Measurements from ENCODE around the gene ZNF878. TPM values are rescaled to one million over a fixed set of nuclear protein-coding genes. Genes with fewer than 3 reads are reported as not detected.

Gene ZNF878
- total and polyA plus RNA-seq, 2 of the 13 experiments (the other 11 are each of a cell fraction or from before 2014, with no cell fraction given): 0.46 to 5.2 TPM

DNA sequence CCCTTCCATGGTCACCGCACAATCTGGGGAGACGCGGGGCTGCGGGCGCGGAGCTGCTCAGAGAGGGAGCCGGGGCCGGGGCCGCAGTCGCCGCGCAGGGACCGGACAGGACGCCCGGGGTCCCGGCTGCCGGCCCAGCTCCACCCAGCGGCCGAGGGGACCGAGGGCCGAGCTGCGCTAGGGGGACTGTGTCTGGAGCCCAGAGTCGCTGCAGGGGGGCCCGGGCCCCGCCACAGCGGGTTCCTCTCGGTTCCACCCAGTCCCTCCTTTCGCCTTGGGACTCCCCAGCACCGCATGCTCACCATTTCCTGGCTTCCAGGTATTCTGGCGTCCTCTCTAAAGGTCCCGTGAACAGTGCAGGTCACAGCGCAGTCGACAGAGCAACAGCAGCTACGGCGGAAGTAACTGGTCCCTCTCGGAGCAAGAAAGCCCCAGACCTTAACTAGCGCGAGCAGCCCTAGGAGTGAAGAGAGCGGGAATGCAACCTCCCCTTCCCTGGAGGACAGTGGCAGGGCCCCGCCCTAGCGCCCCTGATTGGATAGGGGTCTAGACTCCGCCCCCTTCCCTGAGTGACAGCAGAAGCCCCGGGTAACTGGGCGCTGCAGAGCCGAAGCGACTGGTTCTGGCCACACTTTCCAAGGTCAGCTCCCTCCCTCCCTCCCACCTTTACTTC is at the start of gene ZNF878 (continued):
- TF ChIP-seq ARNT (IDR thresholded peaks at IDR 0.05) (no peak), RAD51 (IDR thresholded peaks at IDR 0.05; ENCODE audit: borderline replicate concordance) (no peak), SMAD3 (CRISPR knock-in tag; IDR thresholded peaks at IDR 0.05) (peak; percentile 75; the same call in 1 of the 2 replicates), ZNF510 (CRISPR knock-in tag; IDR thresholded peaks at IDR 0.05; ENCODE audit: low read depth) (no peak), ZNF17 (CRISPR knock-in tag; IDR thresholded peaks at IDR 0.05) (0 out of 2 replicates have a peak, but pooled peaks have one; percentile 49), ZNF121 (CRISPR knock-in tag; IDR thresholded peaks at IDR 0.05) (peak; percentile 31; the same call in 1 of the 2 replicates), TAF1 (CRISPR knock-in tag; IDR thresholded peaks at IDR 0.05) (peak; percentile 100), GFI1 (CRISPR knock-in tag; IDR thresholded peaks at IDR 0.05; ENCODE audit: borderline replicate concordance) (peak; percentile 79; the same call in 1 of the 2 replicates), ISX (CRISPR knock-in tag; conservative IDR thresholded peaks at IDR 0.05) (no peak), MTA3 (CRISPR knock-in tag; IDR thresholded peaks at IDR 0.05) (no peak), REPIN1 (CRISPR knock-in tag; IDR thresholded peaks at IDR 0.05; ENCODE audit: borderline replicate concordance, low read depth) (peak; percentile 75; the same call in 1 of the 2 replicates)
- TF ChIP-seq, protein P1, sequence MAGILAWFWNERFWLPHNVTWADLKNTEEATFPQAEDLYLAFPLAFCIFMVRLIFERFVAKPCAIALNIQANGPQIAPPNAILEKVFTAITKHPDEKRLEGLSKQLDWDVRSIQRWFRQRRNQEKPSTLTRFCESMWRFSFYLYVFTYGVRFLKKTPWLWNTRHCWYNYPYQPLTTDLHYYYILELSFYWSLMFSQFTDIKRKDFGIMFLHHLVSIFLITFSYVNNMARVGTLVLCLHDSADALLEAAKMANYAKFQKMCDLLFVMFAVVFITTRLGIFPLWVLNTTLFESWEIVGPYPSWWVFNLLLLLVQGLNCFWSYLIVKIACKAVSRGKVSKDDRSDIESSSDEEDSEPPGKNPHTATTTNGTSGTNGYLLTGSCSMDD (CRISPR knock-in tag; IDR thresholded peaks at IDR 0.05): no peak
- TF ChIP-seq, protein P2, sequence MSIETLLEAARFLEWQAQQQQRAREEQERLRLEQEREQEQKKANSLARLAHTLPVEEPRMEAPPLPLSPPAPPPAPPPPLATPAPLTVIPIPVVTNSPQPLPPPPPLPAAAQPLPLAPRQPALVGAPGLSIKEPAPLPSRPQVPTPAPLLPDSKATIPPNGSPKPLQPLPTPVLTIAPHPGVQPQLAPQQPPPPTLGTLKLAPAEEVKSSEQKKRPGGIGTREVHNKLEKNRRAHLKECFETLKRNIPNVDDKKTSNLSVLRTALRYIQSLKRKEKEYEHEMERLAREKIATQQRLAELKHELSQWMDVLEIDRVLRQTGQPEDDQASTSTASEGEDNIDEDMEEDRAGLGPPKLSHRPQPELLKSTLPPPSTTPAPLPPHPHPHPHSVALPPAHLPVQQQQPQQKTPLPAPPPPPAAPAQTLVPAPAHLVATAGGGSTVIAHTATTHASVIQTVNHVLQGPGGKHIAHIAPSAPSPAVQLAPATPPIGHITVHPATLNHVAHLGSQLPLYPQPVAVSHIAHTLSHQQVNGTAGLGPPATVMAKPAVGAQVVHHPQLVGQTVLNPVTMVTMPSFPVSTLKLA (IDR thresholded peaks at IDR 0.05): no peak
- TF ChIP-seq, protein P3, sequence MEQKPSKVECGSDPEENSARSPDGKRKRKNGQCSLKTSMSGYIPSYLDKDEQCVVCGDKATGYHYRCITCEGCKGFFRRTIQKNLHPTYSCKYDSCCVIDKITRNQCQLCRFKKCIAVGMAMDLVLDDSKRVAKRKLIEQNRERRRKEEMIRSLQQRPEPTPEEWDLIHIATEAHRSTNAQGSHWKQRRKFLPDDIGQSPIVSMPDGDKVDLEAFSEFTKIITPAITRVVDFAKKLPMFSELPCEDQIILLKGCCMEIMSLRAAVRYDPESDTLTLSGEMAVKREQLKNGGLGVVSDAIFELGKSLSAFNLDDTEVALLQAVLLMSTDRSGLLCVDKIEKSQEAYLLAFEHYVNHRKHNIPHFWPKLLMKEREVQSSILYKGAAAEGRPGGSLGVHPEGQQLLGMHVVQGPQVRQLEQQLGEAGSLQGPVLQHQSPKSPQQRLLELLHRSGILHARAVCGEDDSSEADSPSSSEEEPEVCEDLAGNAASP (CRISPR knock-in tag; IDR thresholded peaks at IDR 0.05; ENCODE audit: borderline replicate concordance): peak; percentile 41; the same call in 1 of the 2 replicates
- TF ChIP-seq, protein P4, sequence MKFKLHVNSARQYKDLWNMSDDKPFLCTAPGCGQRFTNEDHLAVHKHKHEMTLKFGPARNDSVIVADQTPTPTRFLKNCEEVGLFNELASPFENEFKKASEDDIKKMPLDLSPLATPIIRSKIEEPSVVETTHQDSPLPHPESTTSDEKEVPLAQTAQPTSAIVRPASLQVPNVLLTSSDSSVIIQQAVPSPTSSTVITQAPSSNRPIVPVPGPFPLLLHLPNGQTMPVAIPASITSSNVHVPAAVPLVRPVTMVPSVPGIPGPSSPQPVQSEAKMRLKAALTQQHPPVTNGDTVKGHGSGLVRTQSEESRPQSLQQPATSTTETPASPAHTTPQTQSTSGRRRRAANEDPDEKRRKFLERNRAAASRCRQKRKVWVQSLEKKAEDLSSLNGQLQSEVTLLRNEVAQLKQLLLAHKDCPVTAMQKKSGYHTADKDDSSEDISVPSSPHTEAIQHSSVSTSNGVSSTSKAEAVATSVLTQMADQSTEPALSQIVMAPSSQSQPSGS (CRISPR knock-in tag; IDR thresholded peaks at IDR 0.05): peak; percentile 77; the same call in 1 of the 2 replicates
- TF ChIP-seq, protein P5, sequence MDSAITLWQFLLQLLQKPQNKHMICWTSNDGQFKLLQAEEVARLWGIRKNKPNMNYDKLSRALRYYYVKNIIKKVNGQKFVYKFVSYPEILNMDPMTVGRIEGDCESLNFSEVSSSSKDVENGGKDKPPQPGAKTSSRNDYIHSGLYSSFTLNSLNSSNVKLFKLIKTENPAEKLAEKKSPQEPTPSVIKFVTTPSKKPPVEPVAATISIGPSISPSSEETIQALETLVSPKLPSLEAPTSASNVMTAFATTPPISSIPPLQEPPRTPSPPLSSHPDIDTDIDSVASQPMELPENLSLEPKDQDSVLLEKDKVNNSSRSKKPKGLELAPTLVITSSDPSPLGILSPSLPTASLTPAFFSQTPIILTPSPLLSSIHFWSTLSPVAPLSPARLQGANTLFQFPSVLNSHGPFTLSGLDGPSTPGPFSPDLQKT (CRISPR knock-in tag; IDR thresholded peaks at IDR 0.05; ENCODE audit: borderline replicate concordance): 0 out of 2 replicates have a peak, but pooled peaks have one; percentile 9
- TF ChIP-seq, protein P6, sequence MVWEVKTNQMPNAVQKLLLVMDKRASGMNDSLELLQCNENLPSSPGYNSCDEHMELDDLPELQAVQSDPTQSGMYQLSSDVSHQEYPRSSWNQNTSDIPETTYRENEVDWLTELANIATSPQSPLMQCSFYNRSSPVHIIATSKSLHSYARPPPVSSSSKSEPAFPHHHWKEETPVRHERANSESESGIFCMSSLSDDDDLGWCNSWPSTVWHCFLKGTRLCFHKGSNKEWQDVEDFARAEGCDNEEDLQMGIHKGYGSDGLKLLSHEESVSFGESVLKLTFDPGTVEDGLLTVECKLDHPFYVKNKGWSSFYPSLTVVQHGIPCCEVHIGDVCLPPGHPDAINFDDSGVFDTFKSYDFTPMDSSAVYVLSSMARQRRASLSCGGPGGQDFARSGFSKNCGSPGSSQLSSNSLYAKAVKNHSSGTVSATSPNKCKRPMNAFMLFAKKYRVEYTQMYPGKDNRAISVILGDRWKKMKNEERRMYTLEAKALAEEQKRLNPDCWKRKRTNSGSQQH (CRISPR knock-in tag; IDR thresholded peaks at IDR 0.05; ENCODE audit: low read depth): no peak
- TF ChIP-seq, protein P7, sequence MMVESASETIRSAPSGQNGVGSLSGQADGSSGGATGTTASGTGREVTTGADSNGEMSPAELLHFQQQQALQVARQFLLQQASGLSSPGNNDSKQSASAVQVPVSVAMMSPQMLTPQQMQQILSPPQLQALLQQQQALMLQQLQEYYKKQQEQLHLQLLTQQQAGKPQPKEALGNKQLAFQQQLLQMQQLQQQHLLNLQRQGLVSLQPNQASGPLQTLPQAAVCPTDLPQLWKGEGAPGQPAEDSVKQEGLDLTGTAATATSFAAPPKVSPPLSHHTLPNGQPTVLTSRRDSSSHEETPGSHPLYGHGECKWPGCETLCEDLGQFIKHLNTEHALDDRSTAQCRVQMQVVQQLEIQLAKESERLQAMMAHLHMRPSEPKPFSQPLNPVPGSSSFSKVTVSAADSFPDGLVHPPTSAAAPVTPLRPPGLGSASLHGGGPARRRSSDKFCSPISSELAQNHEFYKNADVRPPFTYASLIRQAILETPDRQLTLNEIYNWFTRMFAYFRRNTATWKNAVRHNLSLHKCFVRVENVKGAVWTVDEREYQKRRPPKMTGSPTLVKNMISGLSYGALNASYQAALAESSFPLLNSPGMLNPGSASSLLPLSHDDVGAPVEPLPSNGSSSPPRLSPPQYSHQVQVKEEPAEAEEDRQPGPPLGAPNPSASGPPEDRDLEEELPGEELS (CRISPR knock-in tag; IDR thresholded peaks at IDR 0.05): peak; percentile 35
